Lung (tissue), 12 donors: ENCODE measurements around the gene LPGAT1. TPM values are rescaled to one million over a fixed set of nuclear protein-coding genes. Genes with fewer than 3 reads are reported as not detected.

Experiments used
- ATAC-seq: fragments of 200-7000 bp; cut with Tn5 transposase; one replicate; pipeline ENCODE4 v1.9.1; 2020; ENCODE audit warnings: moderate number of reproducible peaks; ENCODE audit not compliant: insufficient read depth, low FRiP score
- DNase-seq, 3 donors: peaks; one replicate each; pipeline ENCODE4 v3.0.0-alpha.2; 2013 to 2017
- H3K27ac ChIP-seq, 2 donors: one replicate each; pipeline ENCODE4 v1.5.1; 2013; ENCODE audit warnings: mild to moderate bottlenecking in 2 of 2, moderate library complexity in 2 of 2, control low read depth in 1 of 2, inconsistent platforms in 1 of 2, low read depth in 1 of 2, low read length in 1 of 2
- H3K27me3 ChIP-seq, 3 donors: one replicate each; pipeline ENCODE4 v1.5.1; 2013; ENCODE audit warnings: low read length in 2 of 3; ENCODE audit not compliant: control insufficient read depth in 3 of 3, insufficient read depth in 3 of 3
- H3K36me3 ChIP-seq, 4 donors: one replicate each; pipeline ENCODE4 v1.5.1; 2013; ENCODE audit warnings: low read length in 4 of 4, mild to moderate bottlenecking in 1 of 4, moderate library complexity in 1 of 4; ENCODE audit not compliant: control insufficient read depth in 4 of 4, insufficient read depth in 4 of 4
- H3K4me1 ChIP-seq, 5 donors: one replicate each; pipeline ENCODE4 v1.5.1; 2013; ENCODE audit warnings: low read length in 5 of 5, mild to moderate bottlenecking in 2 of 5, moderate library complexity in 1 of 5; ENCODE audit not compliant: control insufficient read depth in 5 of 5, insufficient read depth in 5 of 5
- H3K4me3 ChIP-seq: one replicate; pipeline ENCODE4 v1.5.1; 2013; ENCODE audit warnings: mild to moderate bottlenecking, control low read depth, moderate library complexity
- H3K9ac ChIP-seq, 2 donors: one replicate each; pipeline ENCODE4 v1.5.1; 2013; ENCODE audit warnings: low read length in 2 of 2, control low read depth in 1 of 2; ENCODE audit not compliant: insufficient read depth in 1 of 2
- H3K9me3 ChIP-seq, 4 donors: one replicate each; pipeline ENCODE4 v1.5.1; 2013; ENCODE audit warnings: low read length in 3 of 4, mild to moderate bottlenecking in 1 of 4, moderate library complexity in 1 of 4; ENCODE audit not compliant: control insufficient read depth in 4 of 4, insufficient read depth in 3 of 4
- WGBS, 2 donors: extraction: QIAGEN DNeasy Blood & Tissue Kit; methylation state at CpG; one replicate each; pipeline ENCODE4 v1.1.7; 2013; 5-methylcytosine and 5-hydroxymethylcytosine counted together
- polyA plus RNA-seq, 2 donors: library from polyadenylated mRNA; stranded (reverse); fragments of 200-250 nt; gene quantifications; one replicate each; pipeline ENCODE4 v1.2.1, GENCODE V29; 2013
- total RNA-seq, 2 donors: library from RNA; depleted of rRNA in 1 of 2; stranded (reverse); fragments of >200 nt in 1 of 2; gene quantifications; one replicate each; pipeline ENCODE4 v1.2.1, GENCODE V29; 2014 to 2021
- TF ChIP-seq, protein P1 (sequence below): IDR thresholded peaks from 2 replicates; pipeline ENCODE4 v1.5.1; 2012; ENCODE audit warnings: mild to moderate bottlenecking; ENCODE audit errors: control extremely low read depth, extremely low read depth
- donor health status: control.
- donor health status: control.
- donor health status: Bipolar disorder and iron deficiency.
- donor health status: healthy.
- donor health status: DM: yes; HTN: yes; CAD: no.

Gene LPGAT1
- total and polyA plus RNA-seq, 4 donors: 4.9 to 41.9 (median 25.5) TPM

DNA sequence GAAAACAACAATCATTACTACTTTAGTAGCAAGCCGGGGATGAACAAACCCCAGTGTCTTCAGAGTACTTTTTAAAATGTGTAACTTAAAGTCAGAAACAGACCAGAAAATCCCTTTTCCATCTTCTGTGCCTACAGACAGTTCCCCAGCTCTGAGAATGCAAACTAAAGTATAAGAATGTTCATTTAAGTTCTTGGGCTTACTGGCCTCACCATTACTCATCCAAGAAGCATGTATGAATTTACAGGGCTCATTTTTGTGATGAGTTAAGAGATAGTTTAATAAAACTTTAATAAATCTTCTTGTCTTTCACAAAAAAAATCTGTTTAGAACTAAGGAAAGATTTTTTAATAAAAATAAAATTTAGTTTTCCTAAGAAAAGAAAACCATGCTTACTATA lies 4.6 kb downstream of the LPGAT1 start:
- 98 to 100% methylated on average over 1 of the region's 1 CpG for WGBS, 2 donors
- ATAC-seq: no peak
- Histone ChIP-seq H3K27me3 (peaks cover 0 to 4% (median 0%) of the 10 kb centered on the region in 3 donors), H3K9ac (no peak overlapping the region), H3K36me3 (peaks cover 1 to 11% (median 8%) of the 10 kb centered on the region in 4 donors), H3K4me3 (no peak overlapping the region), H3K9me3 (no peaks in the 10 kb centered on the region), H3K4me1 (peaks cover 0 to 12% (median 3%) of the 10 kb centered on the region in 5 donors), H3K27ac (no peak overlapping the region)
- DNase-seq: no peak
- TF ChIP-seq, protein P1, sequence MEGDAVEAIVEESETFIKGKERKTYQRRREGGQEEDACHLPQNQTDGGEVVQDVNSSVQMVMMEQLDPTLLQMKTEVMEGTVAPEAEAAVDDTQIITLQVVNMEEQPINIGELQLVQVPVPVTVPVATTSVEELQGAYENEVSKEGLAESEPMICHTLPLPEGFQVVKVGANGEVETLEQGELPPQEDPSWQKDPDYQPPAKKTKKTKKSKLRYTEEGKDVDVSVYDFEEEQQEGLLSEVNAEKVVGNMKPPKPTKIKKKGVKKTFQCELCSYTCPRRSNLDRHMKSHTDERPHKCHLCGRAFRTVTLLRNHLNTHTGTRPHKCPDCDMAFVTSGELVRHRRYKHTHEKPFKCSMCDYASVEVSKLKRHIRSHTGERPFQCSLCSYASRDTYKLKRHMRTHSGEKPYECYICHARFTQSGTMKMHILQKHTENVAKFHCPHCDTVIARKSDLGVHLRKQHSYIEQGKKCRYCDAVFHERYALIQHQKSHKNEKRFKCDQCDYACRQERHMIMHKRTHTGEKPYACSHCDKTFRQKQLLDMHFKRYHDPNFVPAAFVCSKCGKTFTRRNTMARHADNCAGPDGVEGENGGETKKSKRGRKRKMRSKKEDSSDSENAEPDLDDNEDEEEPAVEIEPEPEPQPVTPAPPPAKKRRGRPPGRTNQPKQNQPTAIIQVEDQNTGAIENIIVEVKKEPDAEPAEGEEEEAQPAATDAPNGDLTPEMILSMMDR: no peak

DNA sequence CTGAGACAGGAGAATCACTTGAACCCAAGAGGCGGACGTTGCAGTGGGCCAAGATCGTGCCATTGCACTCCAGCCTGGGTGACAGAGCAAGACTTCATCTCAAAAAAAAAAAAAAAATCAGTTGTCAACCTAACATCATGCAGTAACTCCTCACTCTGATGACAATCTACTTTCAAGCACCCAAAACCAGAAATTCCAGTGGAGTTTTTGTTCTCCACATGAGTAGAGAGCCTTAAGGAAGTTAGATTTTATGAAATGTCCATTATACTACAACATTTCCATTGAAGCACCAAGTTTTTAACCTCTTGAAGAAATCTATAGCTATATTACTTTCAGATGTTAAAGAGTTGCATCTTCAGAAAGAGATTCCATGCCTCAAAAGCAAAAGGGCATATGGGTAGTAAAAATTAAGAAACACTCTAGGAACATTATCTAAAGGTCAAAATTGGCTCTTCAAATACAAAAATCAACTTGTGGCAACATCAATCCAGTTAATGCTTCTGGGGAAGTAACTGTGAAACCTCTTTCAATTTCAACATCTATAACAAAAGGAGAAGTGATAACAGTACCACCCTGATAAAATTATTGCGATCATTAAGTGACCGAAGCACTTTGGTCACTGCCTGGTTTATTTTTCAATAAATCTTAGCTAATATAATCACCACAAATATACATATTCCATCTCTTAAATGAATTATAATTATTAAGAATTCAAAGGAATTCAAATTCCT lies 7.7 kb downstream of the LPGAT1 start:
- peaks cover 0 to 4% (median under 1%) of the 10 kb centered on the region in 5 donors for H3K4me1 ChIP-seq
- no peaks in the 10 kb centered on the region for H3K9me3 ChIP-seq
- no peak overlapping the region for H3K9ac ChIP-seq
- no peak for ATAC-seq
- TF ChIP-seq, protein P1: no peak
- H3K27ac ChIP-seq: no peak overlapping the region
- WGBS, 2 donors: 67 to 86% methylated on average over 5 of the region's 5 CpGs
- peaks cover 0 to 4% (median 0%) of the 10 kb centered on the region in 3 donors for H3K27me3 ChIP-seq
- H3K36me3 ChIP-seq: peaks cover 4 to 16% (median 11%) of the 10 kb centered on the region in 4 donors
- no peak overlapping the region for H3K4me3 ChIP-seq
- DNase-seq: no peak

DNA sequence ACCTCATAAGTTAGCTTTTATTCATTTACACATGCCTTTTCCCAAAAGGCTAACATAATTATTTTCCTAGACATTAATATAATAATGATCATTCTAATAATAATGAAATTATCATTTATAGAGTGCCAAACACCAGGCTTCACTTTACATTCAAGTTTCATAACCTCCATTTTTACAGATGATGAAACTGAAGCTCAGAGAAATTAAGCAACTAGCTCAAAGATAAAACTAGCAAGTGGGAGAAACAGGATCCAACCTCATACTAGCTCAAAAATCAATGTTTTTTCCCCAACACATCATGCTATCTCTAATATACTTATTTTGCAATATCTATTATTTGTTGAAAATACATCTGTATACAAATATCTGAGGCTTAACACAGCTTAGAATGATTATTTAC lies 14.0 kb downstream of the LPGAT1 start:
- Histone ChIP-seq H3K4me1 (peaks cover 0 to 10% (median 0%) of the 10 kb centered on the region in 5 donors), H3K27me3 (no peaks in the 10 kb centered on the region), H3K9ac (no peak overlapping the region), H3K9me3 (no peaks in the 10 kb centered on the region), H3K36me3 (peaks cover 3 to 15% (median 6%) of the 10 kb centered on the region in 4 donors), H3K4me3 (no peak overlapping the region), H3K27ac (no peak overlapping the region)
- DNase-seq: no peak
- no peak for ATAC-seq
- TF ChIP-seq, protein P1: no peak
